ENCODE measurements around the gene TNS1. TPM values are rescaled to one million over a fixed set of nuclear protein-coding genes. Genes with fewer than 3 reads are reported as not detected.

TNS1 gene
- total RNA-seq, 1 experiment from 2014 or later = 3.4 TPM

DNA sequence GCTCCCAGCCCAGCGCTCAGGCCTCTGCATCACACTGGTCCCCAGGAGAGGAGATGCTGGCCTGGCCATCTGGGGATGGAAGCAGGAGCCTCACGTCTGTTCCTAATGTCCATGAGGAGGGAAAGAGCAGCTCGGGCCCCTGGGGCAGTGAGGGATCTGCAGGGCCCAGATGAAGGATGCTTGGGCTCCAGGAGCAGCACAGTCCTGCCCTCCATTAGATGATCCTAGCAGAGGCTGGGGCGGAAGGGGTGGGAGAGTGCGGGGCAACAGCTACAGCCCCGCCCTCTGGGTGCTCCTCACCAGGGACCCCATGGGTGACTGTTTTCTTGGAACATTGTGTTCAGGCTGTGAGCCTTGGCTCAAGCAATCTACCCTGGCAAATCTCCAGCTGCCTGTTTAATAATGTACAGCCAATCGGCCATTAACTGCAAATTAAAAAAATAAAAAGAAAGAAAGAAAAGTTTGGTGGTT lies 49.7 kb downstream of the TNS1 start:
- H4K8ac ChIP-seq (replicated peaks; ENCODE audit: insufficient read length, low read depth, low read length) = no peak overlapping the region
- no peak overlapping the region for H2BK5ac ChIP-seq (ENCODE audit: insufficient read length, low read length)
- WGBS (ENCODE audit: extremely low coverage, insufficient read length, low lambda C conversion rate) = no CpG with 5 or more reads among the region's 7 CpGs
- no peak overlapping the region for H3K4me3 Mint-ChIP-seq
- no peaks in the 10 kb centered on the region for H3K79me1 ChIP-seq (ENCODE audit: insufficient read depth, low read depth, low read length, poor library complexity, severe bottlenecking)
- peaks cover 7% of the 10 kb centered on the region for H3K27me3 Mint-ChIP-seq (ENCODE audit: low read depth)
- H3K27ac ChIP-seq (ENCODE audit: insufficient read length, low read depth, low read length) = no peak overlapping the region
- no peak for TF ChIP-seq CTCF (conservative IDR thresholded peaks at IDR 0.05)
- H3K9me3 Mint-ChIP-seq = no peaks in the 10 kb centered on the region
- H3K9ac ChIP-seq (ENCODE audit: extremely low read depth, insufficient read length, low read length) = no peak overlapping the region
- H3K36me3 Mint-ChIP-seq (ENCODE audit: insufficient read depth in 1 of 3, low read depth in 3 of 3) = no peaks in the 10 kb centered on the region
- no peak for DNase-seq
- no peaks in the 10 kb centered on the region for H3K23me2 ChIP-seq (ENCODE audit: insufficient read length, low read depth, low read length, poor library complexity, severe bottlenecking)
- no peaks in the 10 kb centered on the region for H4K20me1 ChIP-seq (ENCODE audit: control insufficient read depth, insufficient read depth, insufficient read length)
- no peaks in the 10 kb centered on the region for H3K79me2 ChIP-seq (ENCODE audit: insufficient read depth, low read length)
- H3K4me1 ChIP-seq (ENCODE audit: insufficient read depth, low read length) = no peaks in the 10 kb centered on the region; the same call in 1 of the 2 replicates
- H3K9me3 ChIP-seq (ENCODE audit: control insufficient read depth, low read depth, low read length) = no peaks in the 10 kb centered on the region
- H2BK120ac ChIP-seq (ENCODE audit: low read depth, low read length, poor library complexity, severe bottlenecking) = no peak overlapping the region
- H2BK15ac ChIP-seq (ENCODE audit: low read depth, low read length) = no peak overlapping the region
- no peak overlapping the region for H2AFZ ChIP-seq (ENCODE audit: low read length)
- H3K4me2 ChIP-seq (ENCODE audit: insufficient read depth, insufficient read length, low read length) = no peak overlapping the region
- no peak overlapping the region for H3K27ac Mint-ChIP-seq
- no peak overlapping the region for H3K56ac ChIP-seq (ENCODE audit: insufficient read length, low read depth, low read length)
- no peak overlapping the region for H2AK5ac ChIP-seq (ENCODE audit: insufficient read length, low read length)
- H3T11ph ChIP-seq (ENCODE audit: low read length) = no peak overlapping the region
- H3K23ac ChIP-seq (ENCODE audit: insufficient read length, low read depth, low read length) = no peak overlapping the region
- no peak overlapping the region for H3K4ac ChIP-seq (ENCODE audit: low read depth, low read length)
- no peaks in the 10 kb centered on the region for H3K27me3 ChIP-seq (ENCODE audit: insufficient read depth, low read length)
- no peak overlapping the region for H2BK12ac ChIP-seq (ENCODE audit: insufficient read length, low read depth, low read length)
- H2BK20ac ChIP-seq (ENCODE audit: low read depth, low read length, poor library complexity, severe bottlenecking) = no peak overlapping the region
- no peak overlapping the region; the same call in 1 of the 2 replicates for H3K14ac ChIP-seq (ENCODE audit: insufficient read depth, low read length)
- no peak overlapping the region for H4K91ac ChIP-seq (ENCODE audit: insufficient read length, low read depth, low read length)
- H3K18ac ChIP-seq (ENCODE audit: insufficient read length, low read depth, low read length) = no peak overlapping the region
- no peak overlapping the region for H4K5ac ChIP-seq (ENCODE audit: insufficient read length, low read depth, low read length)
- H3K4me1 Mint-ChIP-seq = peaks cover 18 to 21% of the 10 kb centered on the region in 2 experiments
